Measurements from ENCODE around the gene STPG1.

DNA sequence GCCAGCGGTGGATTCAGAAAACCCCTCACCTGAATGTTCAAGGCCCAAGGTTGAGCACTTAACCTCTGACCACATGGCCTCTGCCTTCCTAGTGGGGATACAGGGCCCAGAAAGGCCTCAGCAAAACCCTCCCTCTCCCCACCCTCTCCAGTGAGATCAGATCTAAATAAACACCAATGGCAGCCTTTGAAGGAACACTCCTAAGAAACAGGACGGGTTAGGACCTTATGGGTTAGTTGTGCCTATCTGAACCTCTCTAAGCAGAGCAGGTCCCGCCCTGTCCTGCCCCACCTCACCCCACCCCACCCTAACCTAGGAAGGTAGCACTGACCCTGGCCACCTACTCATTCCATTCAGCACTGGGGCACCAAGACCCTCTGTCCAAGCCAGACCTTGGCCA, 102.3 kb downstream of the STPG1 start:
- TF ChIP-seq, protein P1, sequence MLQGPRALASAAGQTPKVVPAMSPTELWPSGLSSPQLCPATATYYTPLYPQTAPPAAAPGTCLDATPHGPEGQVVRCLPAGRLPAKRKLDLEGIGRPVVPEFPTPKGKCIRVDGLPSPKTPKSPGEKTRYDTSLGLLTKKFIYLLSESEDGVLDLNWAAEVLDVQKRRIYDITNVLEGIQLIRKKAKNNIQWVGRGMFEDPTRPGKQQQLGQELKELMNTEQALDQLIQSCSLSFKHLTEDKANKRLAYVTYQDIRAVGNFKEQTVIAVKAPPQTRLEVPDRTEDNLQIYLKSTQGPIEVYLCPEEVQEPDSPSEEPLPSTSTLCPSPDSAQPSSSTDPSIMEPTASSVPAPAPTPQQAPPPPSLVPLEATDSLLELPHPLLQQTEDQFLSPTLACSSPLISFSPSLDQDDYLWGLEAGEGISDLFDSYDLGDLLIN (CRISPR knock-in tag; IDR thresholded peaks at IDR 0.05; ENCODE audit: borderline replicate concordance), result no peak
- TF ChIP-seq, protein P2, sequence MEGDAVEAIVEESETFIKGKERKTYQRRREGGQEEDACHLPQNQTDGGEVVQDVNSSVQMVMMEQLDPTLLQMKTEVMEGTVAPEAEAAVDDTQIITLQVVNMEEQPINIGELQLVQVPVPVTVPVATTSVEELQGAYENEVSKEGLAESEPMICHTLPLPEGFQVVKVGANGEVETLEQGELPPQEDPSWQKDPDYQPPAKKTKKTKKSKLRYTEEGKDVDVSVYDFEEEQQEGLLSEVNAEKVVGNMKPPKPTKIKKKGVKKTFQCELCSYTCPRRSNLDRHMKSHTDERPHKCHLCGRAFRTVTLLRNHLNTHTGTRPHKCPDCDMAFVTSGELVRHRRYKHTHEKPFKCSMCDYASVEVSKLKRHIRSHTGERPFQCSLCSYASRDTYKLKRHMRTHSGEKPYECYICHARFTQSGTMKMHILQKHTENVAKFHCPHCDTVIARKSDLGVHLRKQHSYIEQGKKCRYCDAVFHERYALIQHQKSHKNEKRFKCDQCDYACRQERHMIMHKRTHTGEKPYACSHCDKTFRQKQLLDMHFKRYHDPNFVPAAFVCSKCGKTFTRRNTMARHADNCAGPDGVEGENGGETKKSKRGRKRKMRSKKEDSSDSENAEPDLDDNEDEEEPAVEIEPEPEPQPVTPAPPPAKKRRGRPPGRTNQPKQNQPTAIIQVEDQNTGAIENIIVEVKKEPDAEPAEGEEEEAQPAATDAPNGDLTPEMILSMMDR (CRISPR knock-in tag; IDR thresholded peaks at IDR 0.05), result no peak
- no peak for TF ChIP-seq TCF7L2 (IDR thresholded peaks at IDR 0.05; ENCODE audit: low read depth, low read length)
- TF ChIP-seq, protein P3, sequence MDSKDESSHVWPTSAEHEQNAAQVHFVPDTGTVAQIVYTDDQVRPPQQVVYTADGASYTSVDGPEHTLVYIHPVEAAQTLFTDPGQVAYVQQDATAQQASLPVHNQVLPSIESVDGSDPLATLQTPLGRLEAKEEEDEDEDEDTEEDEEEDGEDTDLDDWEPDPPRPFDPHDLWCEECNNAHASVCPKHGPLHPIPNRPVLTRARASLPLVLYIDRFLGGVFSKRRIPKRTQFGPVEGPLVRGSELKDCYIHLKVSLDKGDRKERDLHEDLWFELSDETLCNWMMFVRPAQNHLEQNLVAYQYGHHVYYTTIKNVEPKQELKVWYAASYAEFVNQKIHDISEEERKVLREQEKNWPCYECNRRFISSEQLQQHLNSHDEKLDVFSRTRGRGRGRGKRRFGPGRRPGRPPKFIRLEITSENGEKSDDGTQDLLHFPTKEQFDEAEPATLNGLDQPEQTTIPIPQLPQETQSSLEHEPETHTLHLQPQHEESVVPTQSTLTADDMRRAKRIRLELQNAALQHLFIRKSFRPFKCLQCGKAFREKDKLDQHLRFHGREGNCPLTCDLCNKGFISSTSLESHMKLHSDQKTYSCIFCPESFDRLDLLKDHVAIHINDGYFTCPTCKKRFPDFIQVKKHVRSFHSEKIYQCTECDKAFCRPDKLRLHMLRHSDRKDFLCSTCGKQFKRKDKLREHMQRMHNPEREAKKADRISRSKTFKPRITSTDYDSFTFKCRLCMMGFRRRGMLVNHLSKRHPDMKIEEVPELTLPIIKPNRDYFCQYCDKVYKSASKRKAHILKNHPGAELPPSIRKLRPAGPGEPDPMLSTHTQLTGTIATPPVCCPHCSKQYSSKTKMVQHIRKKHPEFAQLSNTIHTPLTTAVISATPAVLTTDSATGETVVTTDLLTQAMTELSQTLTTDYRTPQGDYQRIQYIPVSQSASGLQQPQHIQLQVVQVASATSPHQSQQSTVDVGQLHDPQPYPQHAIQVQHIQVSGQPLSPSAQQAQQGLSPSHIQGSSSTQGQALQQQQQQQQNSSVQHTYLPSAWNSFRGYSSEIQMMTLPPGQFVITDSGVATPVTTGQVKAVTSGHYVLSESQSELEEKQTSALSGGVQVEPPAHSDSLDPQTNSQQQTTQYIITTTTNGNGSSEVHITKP (CRISPR knock-in tag; IDR thresholded peaks at IDR 0.05; ENCODE audit: low read depth), result no peak
- TF ChIP-seq ZNF510 (CRISPR knock-in tag; IDR thresholded peaks at IDR 0.05; ENCODE audit: low read depth), result no peak
- TF ChIP-seq, protein P4, sequence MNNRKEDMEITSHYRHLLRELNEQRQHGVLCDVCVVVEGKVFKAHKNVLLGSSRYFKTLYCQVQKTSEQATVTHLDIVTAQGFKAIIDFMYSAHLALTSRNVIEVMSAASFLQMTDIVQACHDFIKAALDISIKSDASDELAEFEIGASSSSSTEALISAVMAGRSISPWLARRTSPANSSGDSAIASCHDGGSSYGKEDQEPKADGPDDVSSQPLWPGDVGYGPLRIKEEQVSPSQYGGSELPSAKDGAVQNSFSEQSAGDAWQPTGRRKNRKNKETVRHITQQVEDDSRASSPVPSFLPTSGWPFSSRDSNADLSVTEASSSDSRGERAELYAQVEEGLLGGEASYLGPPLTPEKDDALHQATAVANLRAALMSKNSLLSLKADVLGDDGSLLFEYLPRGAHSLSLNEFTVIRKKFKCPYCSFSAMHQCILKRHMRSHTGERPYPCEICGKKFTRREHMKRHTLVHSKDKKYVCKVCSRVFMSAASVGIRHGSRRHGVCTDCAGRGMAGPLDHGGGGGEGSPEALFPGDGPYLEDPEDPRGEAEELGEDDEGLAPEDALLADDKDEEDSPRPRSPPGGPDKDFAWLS (CRISPR knock-in tag; IDR thresholded peaks at IDR 0.05; ENCODE audit: borderline replicate concordance), result no peak
- TF ChIP-seq, protein P5, sequence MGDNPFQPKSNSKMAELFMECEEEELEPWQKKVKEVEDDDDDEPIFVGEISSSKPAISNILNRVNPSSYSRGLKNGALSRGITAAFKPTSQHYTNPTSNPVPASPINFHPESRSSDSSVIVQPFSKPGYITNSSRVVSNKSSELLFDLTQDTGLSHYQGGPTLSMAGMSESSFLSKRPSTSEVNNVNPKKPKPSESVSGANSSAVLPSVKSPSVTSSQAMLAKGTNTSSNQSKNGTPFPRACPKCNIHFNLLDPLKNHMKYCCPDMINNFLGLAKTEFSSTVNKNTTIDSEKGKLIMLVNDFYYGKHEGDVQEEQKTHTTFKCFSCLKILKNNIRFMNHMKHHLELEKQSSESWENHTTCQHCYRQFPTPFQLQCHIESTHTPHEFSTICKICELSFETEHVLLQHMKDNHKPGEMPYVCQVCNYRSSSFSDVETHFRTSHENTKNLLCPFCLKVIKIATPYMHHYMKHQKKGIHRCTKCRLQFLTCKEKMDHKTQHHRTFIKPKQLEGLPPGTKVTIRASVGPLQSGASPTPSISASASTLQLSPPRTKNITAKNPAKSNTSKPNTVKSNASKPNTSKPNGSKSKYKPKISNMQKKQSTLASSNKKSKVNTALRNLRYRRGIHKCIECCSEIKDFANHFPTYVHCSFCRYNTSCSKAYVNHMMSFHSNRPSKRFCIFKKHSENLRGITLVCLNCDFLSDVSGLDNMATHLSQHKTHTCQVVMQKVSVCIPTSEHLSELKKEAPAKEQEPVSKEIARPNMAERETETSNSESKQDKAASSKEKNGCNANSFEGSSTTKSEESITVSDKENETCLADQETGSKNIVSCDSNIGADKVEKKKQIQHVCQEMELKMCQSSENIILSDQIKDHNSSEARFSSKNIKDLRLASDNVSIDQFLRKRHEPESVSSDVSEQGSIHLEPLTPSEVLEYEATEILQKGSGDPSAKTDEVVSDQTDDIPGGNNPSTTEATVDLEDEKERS (CRISPR knock-in tag; IDR thresholded peaks at IDR 0.05), result no peak
- TF ChIP-seq ZNF34 (CRISPR knock-in tag; IDR thresholded peaks at IDR 0.05; ENCODE audit: borderline replicate concordance), result no peak
- no peak for TF ChIP-seq SP4 (CRISPR knock-in tag; IDR thresholded peaks at IDR 0.05)
- no peak for TF ChIP-seq ZFP82 (CRISPR knock-in tag; IDR thresholded peaks at IDR 0.05; ENCODE audit: borderline replicate concordance)
- no peak for TF ChIP-seq HES4 (CRISPR knock-in tag; IDR thresholded peaks at IDR 0.05; ENCODE audit: borderline replicate concordance)
- TF ChIP-seq ZNF10 (CRISPR knock-in tag; IDR thresholded peaks at IDR 0.05; ENCODE audit: borderline replicate concordance, low read depth), result no peak
- TF ChIP-seq ZNF3 (CRISPR knock-in tag; IDR thresholded peaks at IDR 0.05), result no peak

All from HepG2 (cell line).